H1 (cell line): Measurements from ENCODE around the gene TFF3. TPM values are rescaled to one million over a fixed set of nuclear protein-coding genes. Genes with fewer than 3 reads are reported as not detected.

Experiments
- GABPA ChIP-seq: IDR thresholded peaks from 2 replicates; pipeline ENCODE4 v1.6.1; 2011; ENCODE audit warnings: mild to moderate bottlenecking, low read length, moderate library complexity, borderline replicate concordance; ENCODE audit not compliant: insufficient read depth
- SIN3A ChIP-seq, 2 experiments: IDR thresholded peaks in 1 of 2; conservative IDR thresholded peaks in 1 of 2; 2 replicates each; pipeline ENCODE4 v1.6.1; 2011 to 2012; ENCODE audit warnings: low read length in 2 of 2, improper control_type of control experiment in 1 of 2, low read depth in 1 of 2, mild to moderate bottlenecking in 1 of 2
- polyA plus RNA-seq, 7 experiments: library from polyadenylated mRNA; depleted of rRNA in 3 of 7; stranded (reverse) in 5 of 7; unstranded in 2 of 7; fragments of >200 nt in 5 of 7; fragments of 200-250 nt in 2 of 7; gene quantifications; 1 replicate in 5 of 7; 2 replicates in 1 of 7; 4 replicates in 1 of 7; pipeline versions ENCODE4 v1.2.1 to v1.2.3, GENCODE V29; 2011 to 2013; ENCODE audit warnings: missing spikeins in 2 of 7, mixed read lengths in 2 of 7
- total RNA-seq: library from RNA; stranded (reverse); fragmentation: NEBNext Ultra II Directional; extraction: Animal tissue kit (Norgen Biotek cat#: 25700); gene quantifications from 2 replicates; pipeline ENCODE4 v1.2.1, GENCODE V29; 2021
- TF ChIP-seq, protein P1 (sequence below): IDR thresholded peaks from 2 replicates; pipeline ENCODE4 v1.6.1; 2011; ENCODE audit warnings: low read depth, mild to moderate bottlenecking, low read length; ENCODE audit not compliant: insufficient read depth

Gene TFF3
- total and polyA plus RNA-seq, 2 of the 8 experiments (the other 6 are each of a cell fraction or from before 2014, with no cell fraction given), result 1.7 to 6.7 TPM

- TF ChIP-seq GABPA, result no peak
- TF ChIP-seq, protein P1, sequence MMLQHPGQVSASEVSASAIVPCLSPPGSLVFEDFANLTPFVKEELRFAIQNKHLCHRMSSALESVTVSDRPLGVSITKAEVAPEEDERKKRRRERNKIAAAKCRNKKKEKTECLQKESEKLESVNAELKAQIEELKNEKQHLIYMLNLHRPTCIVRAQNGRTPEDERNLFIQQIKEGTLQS, result no peak
- TF ChIP-seq SIN3A (conservative IDR thresholded peaks at IDR 0.05 in 1 of 2, IDR thresholded peaks at IDR 0.05 in 1 of 2; ENCODE audit: low read depth in 1 of 2, low read length in 2 of 2), result no peak
- TF ChIP-seq, all 59 proteins: peak for 0
Observed at GRCh38 chr21:42288962-42289361, 26.2 kb downstream of the TFF3 start (continued).
